MM.1S (cell line): Measurements from ENCODE around the gene ZNF618.

ENCODE experiments used
- CTCF ChIP-seq: fragments of 300-600 bp; sonication (generic); IDR thresholded peaks from 2 replicates; pipeline ENCODE4 v1.5.1; 2016; ENCODE audit warnings: antibody characterized with exemption, low read length, mixed read lengths
- EZH2phosphoT487 ChIP-seq: fragments of 300-600 bp; sonication (generic); IDR thresholded peaks from 2 replicates; pipeline ENCODE4 v1.6.1; 2018; ENCODE audit warnings: antibody characterized with exemption, low read length

GRCh38 chr9:113973963-113974413, 97.9 kb downstream of the ZNF618 start:
- no peak for TF ChIP-seq CTCF
- no peak for TF ChIP-seq EZH2phosphoT487
